H1 (cell line): ENCODE data around the gene MAGI1. TPM values are rescaled to one million over a fixed set of nuclear protein-coding genes. Genes with fewer than 3 reads are reported as not detected.

Experiments used
- EGR1 ChIP-seq: IDR thresholded peaks from 2 replicates; pipeline ENCODE4 v1.6.1; 2011; ENCODE audit warnings: low read depth, low read length, borderline replicate concordance
- EP300 ChIP-seq, 2 experiments: IDR thresholded peaks; 1 replicate in 1 of 2; 2 replicates in 1 of 2; pipeline ENCODE4 v1.6.1; 2011 to 2012; ENCODE audit warnings: low read depth in 2 of 2, low read length in 2 of 2, mild to moderate bottlenecking in 2 of 2, borderline replicate concordance in 1 of 2, inconsistent platforms in 1 of 2, moderate library complexity in 1 of 2
- FOSL1 ChIP-seq: IDR thresholded peaks from 2 replicates; pipeline ENCODE4 v1.6.1; 2011; ENCODE audit warnings: mild to moderate bottlenecking, low read depth, low read length, moderate library complexity; ENCODE audit not compliant: insufficient read depth
- SIRT6 ChIP-seq: IDR thresholded peaks from one replicate; pipeline ENCODE4 v1.7.1; 2012; ENCODE audit warnings: low read length, inconsistent platforms
- TAF1 ChIP-seq: IDR thresholded peaks from 2 replicates; pipeline ENCODE4 v1.6.1; 2011; ENCODE audit warnings: mild to moderate bottlenecking, low read depth, low read length
- polyA plus RNA-seq, 7 experiments: library from polyadenylated mRNA; depleted of rRNA in 3 of 7; stranded (reverse) in 5 of 7; unstranded in 2 of 7; fragments of >200 nt in 5 of 7; fragments of 200-250 nt in 2 of 7; gene quantifications; 1 replicate in 5 of 7; 2 replicates in 1 of 7; 4 replicates in 1 of 7; pipeline versions ENCODE4 v1.2.1 to v1.2.3, GENCODE V29; 2011 to 2013; ENCODE audit warnings: missing spikeins in 2 of 7, mixed read lengths in 2 of 7
- total RNA-seq: library from RNA; stranded (reverse); fragmentation: NEBNext Ultra II Directional; extraction: Animal tissue kit (Norgen Biotek cat#: 25700); gene quantifications from 2 replicates; pipeline ENCODE4 v1.2.1, GENCODE V29; 2021
- TF ChIP-seq, protein P1 (sequence below): IDR thresholded peaks from 2 replicates; pipeline ENCODE4 v1.6.1; 2012; ENCODE audit warnings: inconsistent platforms

MAGI1 gene
- total and polyA plus RNA-seq, 2 of the 8 experiments (the other 6 are each of a cell fraction or from before 2014, with no cell fraction given), result 19.8 to 78.0 TPM

DNA sequence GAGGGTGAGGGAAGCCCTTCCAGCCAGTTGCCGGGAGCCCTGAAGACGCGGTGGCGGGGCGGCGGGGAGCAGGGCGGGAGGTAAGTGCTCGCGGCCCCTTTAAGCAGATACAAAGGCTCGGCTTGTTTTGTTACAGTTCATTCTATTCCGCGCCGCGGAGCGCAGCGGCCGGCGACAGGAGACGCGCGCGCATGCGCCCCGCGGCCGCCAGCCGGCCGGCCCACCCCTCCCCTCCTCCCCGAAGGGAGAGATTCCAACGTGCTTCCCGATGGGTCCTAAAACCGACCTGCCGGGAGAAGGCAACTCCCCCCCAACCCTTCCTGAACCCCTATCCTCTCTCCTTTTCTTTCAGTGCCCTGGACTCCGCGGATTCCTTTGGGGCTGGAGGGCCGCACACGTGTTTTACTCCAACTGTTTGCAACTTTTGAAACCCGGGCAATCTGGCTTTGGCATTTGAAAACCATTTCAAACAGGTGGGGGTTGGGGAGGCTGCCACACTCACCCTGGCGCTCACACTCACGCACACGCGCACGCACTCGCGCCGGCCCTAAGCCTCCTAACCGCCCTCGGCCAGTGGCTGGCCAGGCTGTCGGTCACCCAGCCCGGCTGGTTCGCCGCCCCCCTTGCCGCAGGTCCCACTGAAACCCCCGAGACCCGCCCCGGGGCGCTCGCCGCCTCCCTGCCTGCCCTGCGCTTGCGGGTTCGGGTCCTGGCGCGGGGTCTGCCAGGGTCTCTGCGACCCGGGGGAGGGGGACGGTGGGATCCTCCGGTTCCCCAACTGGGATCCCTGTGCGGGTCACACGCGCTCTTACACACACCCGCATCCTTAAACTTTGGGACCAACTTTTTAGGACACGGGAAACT is at the start of gene MAGI1 (continued):
- TF ChIP-seq FOSL1, result peak; percentile 93
- peak; percentile 80; the same call in 1 of the 2 replicates for TF ChIP-seq EGR1
- no peak for TF ChIP-seq EP300 (IDR thresholded peaks at IDR 0.05; ENCODE audit: borderline replicate concordance in 1 of 2, low read depth in 2 of 2, low read length in 2 of 2)
- TF ChIP-seq TAF1, result peak; percentile 78
- TF ChIP-seq, protein P1, sequence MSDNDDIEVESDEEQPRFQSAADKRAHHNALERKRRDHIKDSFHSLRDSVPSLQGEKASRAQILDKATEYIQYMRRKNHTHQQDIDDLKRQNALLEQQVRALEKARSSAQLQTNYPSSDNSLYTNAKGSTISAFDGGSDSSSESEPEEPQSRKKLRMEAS, result peak; percentile 66
- no peak for TF ChIP-seq SIRT6
